Measurements from ENCODE around the gene DCTN2. TPM values are rescaled to one million over a fixed set of nuclear protein-coding genes. Genes with fewer than 3 reads are reported as not detected.
"Not testable (repeated sequence)": the region's sequence is repeated elsewhere in the genome, so short reads cannot be mapped to it uniquely, and the experiment has no call there.

Gene DCTN2
- total RNA-seq, 2 donors from 2014 or later = 101 to 153 TPM

DNA sequence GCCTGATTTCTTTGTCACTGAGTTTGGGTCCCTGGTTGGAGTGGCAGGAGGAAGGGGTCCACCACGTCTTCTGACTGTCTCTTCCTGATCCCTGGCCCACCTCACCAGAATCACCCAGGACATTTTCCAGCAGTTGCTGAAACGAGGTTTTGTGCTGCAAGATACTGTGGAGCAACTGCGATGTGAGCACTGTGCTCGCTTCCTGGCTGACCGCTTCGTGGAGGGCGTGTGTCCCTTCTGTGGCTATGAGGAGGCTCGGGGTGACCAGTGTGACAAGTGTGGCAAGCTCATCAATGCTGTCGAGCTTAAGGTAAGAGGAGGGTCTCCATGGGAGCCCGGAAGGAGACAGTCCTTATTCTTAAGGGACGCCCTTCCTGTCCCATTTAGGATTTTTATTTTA lies 46.8 kb downstream of the DCTN2 start:
- Histone ChIP-seq H3K36me3 (peaks cover 53% of the 10 kb centered on the region), H3K27me3 (replicated peaks; ENCODE audit: insufficient read depth) (no peaks in the 10 kb centered on the region), H3K27ac (no peak overlapping the region), H3K4me3 (no peak overlapping the region), H3K9me3 (no peaks in the 10 kb centered on the region), H3K4me1 (ENCODE audit: control insufficient read depth in 1 of 2, low read depth in 2 of 2) (no peaks in the 10 kb centered on the region)
- no peak for ATAC-seq (ENCODE audit: insufficient number of reproducible peaks, low FRiP score, low read depth)
- no peak for DNase-seq (ENCODE audit: low spot score)
- TF ChIP-seq, protein P1, sequence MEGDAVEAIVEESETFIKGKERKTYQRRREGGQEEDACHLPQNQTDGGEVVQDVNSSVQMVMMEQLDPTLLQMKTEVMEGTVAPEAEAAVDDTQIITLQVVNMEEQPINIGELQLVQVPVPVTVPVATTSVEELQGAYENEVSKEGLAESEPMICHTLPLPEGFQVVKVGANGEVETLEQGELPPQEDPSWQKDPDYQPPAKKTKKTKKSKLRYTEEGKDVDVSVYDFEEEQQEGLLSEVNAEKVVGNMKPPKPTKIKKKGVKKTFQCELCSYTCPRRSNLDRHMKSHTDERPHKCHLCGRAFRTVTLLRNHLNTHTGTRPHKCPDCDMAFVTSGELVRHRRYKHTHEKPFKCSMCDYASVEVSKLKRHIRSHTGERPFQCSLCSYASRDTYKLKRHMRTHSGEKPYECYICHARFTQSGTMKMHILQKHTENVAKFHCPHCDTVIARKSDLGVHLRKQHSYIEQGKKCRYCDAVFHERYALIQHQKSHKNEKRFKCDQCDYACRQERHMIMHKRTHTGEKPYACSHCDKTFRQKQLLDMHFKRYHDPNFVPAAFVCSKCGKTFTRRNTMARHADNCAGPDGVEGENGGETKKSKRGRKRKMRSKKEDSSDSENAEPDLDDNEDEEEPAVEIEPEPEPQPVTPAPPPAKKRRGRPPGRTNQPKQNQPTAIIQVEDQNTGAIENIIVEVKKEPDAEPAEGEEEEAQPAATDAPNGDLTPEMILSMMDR (IDR thresholded peaks at IDR 0.05) = no peak

DNA sequence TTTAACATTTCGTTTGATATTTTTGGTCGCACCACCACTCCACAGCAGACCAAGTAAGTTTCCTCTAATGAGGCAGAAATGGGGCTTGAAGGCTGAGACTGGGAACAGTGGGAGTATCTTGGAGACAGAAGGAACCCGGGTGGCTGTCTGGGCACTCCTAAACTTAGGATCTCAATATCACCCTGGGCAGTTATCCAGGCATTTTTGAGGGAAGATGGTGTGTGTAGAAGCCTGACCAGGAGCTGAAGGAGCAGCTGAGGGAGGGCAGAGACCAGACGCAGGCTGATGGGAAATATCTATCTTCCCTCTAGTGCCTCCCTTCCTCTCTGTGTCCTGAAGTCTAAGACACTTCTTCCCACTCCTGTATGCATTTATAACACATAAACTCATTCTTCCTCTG lies 48.4 kb downstream of the DCTN2 start:
- Histone ChIP-seq H3K9me3 (no peaks in the 10 kb centered on the region), H3K27me3 (replicated peaks; ENCODE audit: insufficient read depth) (no peaks in the 10 kb centered on the region), H3K27ac (no peak overlapping the region), H3K4me3 (no peak overlapping the region), H3K36me3 (peaks cover 47% of the 10 kb centered on the region), H3K4me1 (ENCODE audit: control insufficient read depth in 1 of 2, low read depth in 2 of 2) (no peaks in the 10 kb centered on the region)
- ATAC-seq (ENCODE audit: insufficient number of reproducible peaks, low FRiP score, low read depth) (no peak), DNase-seq (ENCODE audit: low spot score) (no peak)
- TF ChIP-seq, protein P1 (IDR thresholded peaks at IDR 0.05) = no peak

DNA sequence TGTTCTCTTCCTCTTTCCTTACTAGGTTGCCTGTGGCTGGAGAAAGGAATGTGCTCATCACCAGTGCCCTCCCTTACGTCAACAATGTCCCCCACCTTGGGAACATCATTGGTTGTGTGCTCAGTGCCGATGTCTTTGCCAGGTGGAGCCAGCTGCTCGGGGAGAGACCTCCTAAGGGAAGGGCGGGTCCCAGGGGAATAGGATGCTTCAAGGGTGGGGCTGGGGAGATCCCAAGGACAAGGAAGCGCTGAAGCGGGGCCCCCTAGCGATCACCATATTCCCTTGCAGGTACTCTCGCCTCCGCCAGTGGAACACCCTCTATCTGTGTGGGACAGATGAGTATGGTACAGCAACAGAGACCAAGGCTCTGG lies 48.9 kb downstream of the DCTN2 start:
- Histone ChIP-seq H3K27me3 (replicated peaks; ENCODE audit: insufficient read depth) (no peaks in the 10 kb centered on the region), H3K9me3 (no peaks in the 10 kb centered on the region), H3K36me3 (peaks cover 46% of the 10 kb centered on the region), H3K4me3 (no peak overlapping the region), H3K27ac (no peak overlapping the region), H3K4me1 (ENCODE audit: control insufficient read depth in 1 of 2, low read depth in 2 of 2) (no peaks in the 10 kb centered on the region)
- ATAC-seq (ENCODE audit: insufficient number of reproducible peaks, low FRiP score, low read depth) (no peak), DNase-seq (ENCODE audit: low spot score) (no peak)
- TF ChIP-seq, protein P1 (IDR thresholded peaks at IDR 0.05) = no peak

DNA sequence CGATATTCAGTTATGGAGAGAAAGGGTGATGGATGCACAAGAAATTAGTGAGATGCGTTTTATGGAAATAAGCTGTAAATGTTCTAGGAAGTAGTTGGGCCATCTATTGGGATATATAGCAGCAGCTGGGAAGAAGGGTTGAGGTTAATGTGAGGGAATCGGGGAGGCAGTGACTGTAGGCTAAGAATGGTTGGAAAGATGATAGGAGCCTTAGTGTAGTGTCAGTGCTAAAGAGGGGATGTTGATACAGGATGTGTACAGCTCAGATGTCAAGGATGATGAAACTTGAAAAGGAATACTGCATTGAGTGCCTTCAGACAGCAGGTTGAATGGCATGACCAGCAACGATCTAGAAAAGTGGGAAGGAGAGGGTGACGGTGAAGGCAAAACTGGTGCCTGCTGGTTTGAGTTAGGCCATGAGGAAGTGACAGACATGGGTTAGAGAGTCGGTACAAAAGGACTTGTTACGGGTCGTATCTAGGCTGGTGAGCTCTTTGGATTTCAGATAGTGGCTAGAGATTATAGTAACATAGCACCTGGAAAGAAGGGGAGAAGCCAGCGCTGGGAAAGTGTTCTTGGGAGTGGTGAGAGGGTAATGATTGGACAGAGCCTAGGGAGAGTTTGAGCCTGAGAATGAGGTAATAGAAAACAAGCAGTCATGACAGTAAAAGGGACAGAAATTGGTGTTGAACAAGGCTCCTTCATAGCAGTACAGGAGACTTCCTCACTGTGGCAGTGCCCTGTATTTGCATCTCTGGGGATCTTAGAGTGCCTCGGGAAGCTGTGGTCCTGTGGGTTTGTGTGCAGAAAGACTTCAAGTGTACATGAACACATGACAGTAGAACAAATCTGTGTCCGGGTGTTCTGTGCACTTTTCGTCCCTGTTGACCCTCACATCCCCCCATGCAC lies 49.5 kb downstream of the DCTN2 start:
- TF ChIP-seq, protein P1 (IDR thresholded peaks at IDR 0.05) = no peak
- no peak overlapping the region for H3K27ac ChIP-seq
- DNase-seq (ENCODE audit: low spot score) = no peak
- H3K9me3 ChIP-seq = no peaks in the 10 kb centered on the region
- H3K36me3 ChIP-seq = peaks cover 51% of the 10 kb centered on the region
- H3K4me1 ChIP-seq (ENCODE audit: control insufficient read depth in 1 of 2, low read depth in 2 of 2) = no peaks in the 10 kb centered on the region
- no peak overlapping the region for H3K4me3 ChIP-seq
- no peak for ATAC-seq (ENCODE audit: insufficient number of reproducible peaks, low FRiP score, low read depth)
- H3K27me3 ChIP-seq (replicated peaks; ENCODE audit: insufficient read depth) = no peaks in the 10 kb centered on the region

DNA sequence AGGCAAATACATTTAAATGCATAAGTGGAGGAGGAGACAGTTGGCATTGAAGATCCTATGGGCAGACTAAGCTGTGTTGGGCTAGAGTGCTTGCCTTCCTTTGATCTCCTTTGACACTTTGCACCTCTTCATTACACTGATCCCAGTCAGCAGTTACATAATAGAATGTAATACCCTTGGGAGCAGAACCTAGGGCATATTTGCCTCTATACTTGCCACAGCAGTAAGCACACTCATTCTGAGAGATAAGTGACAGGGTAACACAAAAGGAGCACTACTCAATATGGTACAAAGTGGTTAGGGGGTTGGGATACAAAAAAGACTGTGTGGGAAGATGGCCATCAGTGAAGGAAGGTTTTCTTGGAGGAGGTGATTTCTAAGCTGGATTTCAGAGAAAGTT lies 50.2 kb downstream of the DCTN2 start:
- TF ChIP-seq, protein P1 (IDR thresholded peaks at IDR 0.05) = no peak
- DNase-seq (ENCODE audit: low spot score) (no peak), ATAC-seq (ENCODE audit: insufficient number of reproducible peaks, low FRiP score, low read depth) (no peak)
- Histone ChIP-seq H3K4me3 (no peak overlapping the region), H3K27me3 (replicated peaks; ENCODE audit: insufficient read depth) (no peaks in the 10 kb centered on the region), H3K36me3 (peaks cover 50% of the 10 kb centered on the region), H3K27ac (no peak overlapping the region), H3K9me3 (no peaks in the 10 kb centered on the region), H3K4me1 (ENCODE audit: control insufficient read depth in 1 of 2, low read depth in 2 of 2) (no peaks in the 10 kb centered on the region)

DNA sequence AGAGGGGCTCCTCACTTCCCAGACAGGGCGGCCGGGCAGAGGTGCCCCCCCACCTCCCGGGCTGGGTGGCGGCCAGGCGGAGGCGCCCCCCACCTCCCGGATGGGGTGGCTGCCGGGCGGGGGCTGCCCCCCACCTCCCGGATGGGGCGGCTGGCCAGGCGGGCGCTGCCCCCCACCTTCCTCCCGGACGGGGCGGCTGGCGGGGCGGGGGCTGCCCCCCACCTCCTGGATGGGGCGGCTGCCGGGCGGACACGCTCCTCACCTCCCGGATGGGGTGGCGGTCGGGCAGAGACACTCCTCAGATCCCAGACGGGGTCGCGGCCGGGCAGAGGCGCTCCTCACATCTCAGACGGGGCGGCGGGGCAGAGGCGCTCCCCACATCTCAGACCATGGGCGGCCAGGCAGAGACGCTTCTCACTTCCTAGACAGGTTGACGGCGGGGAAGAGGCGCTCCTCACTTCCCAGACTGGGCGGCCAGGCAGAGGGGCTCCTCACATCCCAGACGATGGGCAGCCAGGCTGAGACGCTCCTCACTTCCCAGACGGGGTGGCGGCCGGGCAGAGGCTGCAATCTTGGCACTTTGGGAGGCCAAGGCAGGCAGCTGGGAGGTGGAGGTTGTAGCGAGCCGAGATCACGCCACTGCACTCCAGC lies 51.8 kb downstream of the DCTN2 start:
- not testable (repeated sequence) for H3K27me3 ChIP-seq (replicated peaks; ENCODE audit: insufficient read depth); H3K4me1 ChIP-seq (ENCODE audit: control insufficient read depth in 1 of 2, low read depth in 2 of 2); H3K9me3 ChIP-seq; H3K4me3 ChIP-seq; ATAC-seq (ENCODE audit: insufficient number of reproducible peaks, low FRiP score, low read depth); DNase-seq (ENCODE audit: low spot score); H3K27ac ChIP-seq
- peaks cover 52% of the 10 kb centered on the region for H3K36me3 ChIP-seq

Measured in thoracic aorta (tissue), 2 donors.